Astrocyte of the spinal cord (primary cell): ENCODE results near the gene RPL26.
"Not testable (repeated sequence)": the region's sequence is repeated elsewhere in the genome, so short reads cannot be mapped to it uniquely, and the experiment has no call there.

Source experiments
- DNase-seq: peaks from one replicate; pipeline ENCODE4 v3.0.0; 2011; ENCODE audit warnings: low read depth, low spot score
- H3K4me3 ChIP-seq: 2 replicates; pipeline ENCODE4 v1.5.1; 2011; ENCODE audit warnings: low read depth, mild to moderate bottlenecking, low read length, moderate library complexity
- CTCF ChIP-seq: IDR thresholded peaks from 2 replicates; pipeline ENCODE4 v1.5.1; 2012; ENCODE audit warnings: low read depth, mild to moderate bottlenecking, low read length, inconsistent platforms
- in situ Hi-C: cut with HindIII; loops from 2 replicates; pipeline ENCODE4 v1.10.0; 2017; ENCODE audit warnings: low sequenced_read_pairs

Gene RPL26

GRCh38 chr17:8359769-8360168 lies 23.2 kb downstream of the RPL26 start:
- TF ChIP-seq CTCF, result no peak
- no peak overlapping the region for H3K4me3 ChIP-seq
- in situ Hi-C loops, result no loop called here
- DNase-seq, result peak; percentile 78

- no peak for TF ChIP-seq CTCF
- no peak overlapping the region for H3K4me3 ChIP-seq
- in situ Hi-C loops, result no loop called here
- no peak for DNase-seq
Measured at GRCh38 chr17:8357910-8358309, 25.1 kb downstream of the RPL26 start.

GRCh38 chr17:8354236-8354635 lies 28.8 kb downstream of the RPL26 start:
- no peak for TF ChIP-seq CTCF
- H3K4me3 ChIP-seq, result no peak overlapping the region
- DNase-seq, result no peak
- in situ Hi-C loops, result no loop called here

- H3K4me3 ChIP-seq, result no peak overlapping the region
- DNase-seq, result no peak
- no peak for TF ChIP-seq CTCF
- in situ Hi-C loops, result no loop called here
Measured at GRCh38 chr17:8353736-8354135, 29.3 kb downstream of the RPL26 start.

- in situ Hi-C loops, result no loop called here
- no peak for DNase-seq
Measured at GRCh38 chr17:8350339-8350738, 32.7 kb downstream of the RPL26 start.

GRCh38 chr17:8347001-8347400 lies 36.0 kb downstream of the RPL26 start:
- DNase-seq, in situ Hi-C loops, H3K4me3 ChIP-seq: not testable (repeated sequence)

More at GRCh38 chr17:8350339-8350738, 32.7 kb downstream of the RPL26 start:
- no peak overlapping the region for H3K4me3 ChIP-seq
- TF ChIP-seq CTCF, result no peak

GRCh38 chr17:8345951-8346665 lies 36.9 kb downstream of the RPL26 start:
- no peak overlapping the region for H3K4me3 ChIP-seq
- no peak for DNase-seq
- in situ Hi-C loops, result no loop called here
- TF ChIP-seq CTCF, result no peak
